ENCODE measurements around the gene CRACR2A. TPM values are rescaled to one million over a fixed set of nuclear protein-coding genes. Genes with fewer than 3 reads are reported as not detected.

Gene CRACR2A
- total and polyA plus RNA-seq, 2 of the 13 experiments (the other 11 are each of a cell fraction or from before 2014, with no cell fraction given), result 0.09 to 0.20 TPM

DNA sequence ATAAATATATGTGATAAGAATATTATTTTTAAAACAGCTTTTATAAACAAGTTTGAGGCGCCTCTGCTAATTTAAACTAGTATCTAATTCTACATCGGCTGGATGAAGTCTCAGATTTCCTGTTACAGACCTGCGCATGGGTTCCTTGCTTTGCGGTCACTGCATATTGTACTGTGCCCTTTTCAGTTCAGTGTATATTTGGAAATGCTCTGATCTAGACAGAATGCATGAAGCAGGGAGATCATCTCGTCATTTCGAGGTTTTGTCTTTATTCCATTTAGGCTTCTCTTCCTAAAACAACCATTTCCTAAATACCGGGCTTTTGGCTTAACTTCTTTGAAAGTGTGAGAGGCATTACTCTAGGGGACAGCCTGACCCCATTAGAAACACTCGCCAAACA, 25.6 kb downstream of the CRACR2A start (continued):
- TF ChIP-seq, protein P1, sequence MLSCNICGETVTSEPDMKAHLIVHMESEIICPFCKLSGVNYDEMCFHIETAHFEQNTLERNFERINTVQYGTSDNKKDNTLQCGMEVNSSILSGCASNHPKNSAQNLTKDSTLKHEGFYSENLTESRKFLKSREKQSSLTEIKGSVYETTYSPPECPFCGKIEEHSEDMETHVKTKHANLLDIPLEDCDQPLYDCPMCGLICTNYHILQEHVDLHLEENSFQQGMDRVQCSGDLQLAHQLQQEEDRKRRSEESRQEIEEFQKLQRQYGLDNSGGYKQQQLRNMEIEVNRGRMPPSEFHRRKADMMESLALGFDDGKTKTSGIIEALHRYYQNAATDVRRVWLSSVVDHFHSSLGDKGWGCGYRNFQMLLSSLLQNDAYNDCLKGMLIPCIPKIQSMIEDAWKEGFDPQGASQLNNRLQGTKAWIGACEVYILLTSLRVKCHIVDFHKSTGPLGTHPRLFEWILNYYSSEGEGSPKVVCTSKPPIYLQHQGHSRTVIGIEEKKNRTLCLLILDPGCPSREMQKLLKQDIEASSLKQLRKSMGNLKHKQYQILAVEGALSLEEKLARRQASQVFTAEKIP (CRISPR knock-in tag; IDR thresholded peaks at IDR 0.05; ENCODE audit: borderline replicate concordance), result no peak

DNA sequence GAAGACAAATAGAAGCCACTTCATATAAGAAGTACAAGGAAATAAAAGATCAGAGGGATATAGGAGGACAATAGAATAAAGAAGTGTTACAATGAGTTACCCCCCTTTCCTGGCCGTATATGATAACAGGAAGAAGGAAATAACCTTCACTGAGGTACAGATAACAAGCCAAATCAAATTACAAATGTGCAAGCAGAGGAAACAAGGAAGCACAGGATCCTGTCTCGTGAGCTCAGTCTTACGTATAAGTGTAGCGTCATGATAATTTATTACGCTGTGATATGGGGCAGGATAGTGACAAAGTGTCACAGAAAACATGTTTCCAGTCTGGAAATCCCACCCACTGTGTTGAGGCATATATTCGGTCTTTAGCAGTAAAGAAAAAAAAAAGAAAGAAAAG, 26.5 kb downstream of the CRACR2A start:
- 54% methylated on average over 6 of the region's 6 CpGs for WGBS (ENCODE audit: low lambda C conversion rate)
- Histone ChIP-seq H3K27me3 (ENCODE audit: control insufficient read depth in 1 of 2, insufficient read depth in 2 of 2, low read length in 2 of 2) (no peaks in the 10 kb centered on the region; a peak in 2 of 5 replicates), H2AFZ (ENCODE audit: low read length) (no peak overlapping the region), H3K9me3 (ENCODE audit: low read length) (peaks cover 14% of the 10 kb centered on the region), H3K27ac (ENCODE audit: extremely low read length, insufficient read depth, low read length) (no peak overlapping the region), H3K4me1 (ENCODE audit: insufficient read depth, low read length) (no peaks in the 10 kb centered on the region), H3K4me2 (ENCODE audit: low read depth, low read length) (no peak overlapping the region), H3K4me3 (replicated peaks in 1 of 3; ENCODE audit: insufficient read depth in 1 of 3, low read depth in 2 of 3, low read length in 3 of 3) (no peak overlapping the region), H3K79me2 (ENCODE audit: insufficient read depth, low read length) (no peaks in the 10 kb centered on the region), H3K36me3 (replicated peaks in 1 of 2; ENCODE audit: control insufficient read depth in 1 of 2, insufficient read depth in 2 of 2, low read length in 2 of 2) (no peaks in the 10 kb centered on the region), H3K9ac (ENCODE audit: insufficient read depth, low read depth, low read length) (no peak overlapping the region), H4K20me1 (ENCODE audit: insufficient read depth, low read length) (no peaks in the 10 kb centered on the region)
- BruUV-seq (replicated peaks), result no TSS peak
- in situ Hi-C loops (cut with HindIII; ENCODE audit: extremely low pct_ligation_motif_present, low pct_unique_long_range_greater_than_20kb) (no loop called here), intact Hi-C loops (cut with micrococcal nuclease; ENCODE audit: unreplicated experiment) (no loop called here)
- ChIA-PET POLR2A (no interaction called here), CTCF (ENCODE audit: low intra/inter-chr PET ratio, low total read pairs) (no interaction called here)
- ATAC-seq (no peak), DNase-seq (ENCODE audit: low spot score) (no peak), FAIRE-seq (no peak)
- TF ChIP-seq, protein P2, sequence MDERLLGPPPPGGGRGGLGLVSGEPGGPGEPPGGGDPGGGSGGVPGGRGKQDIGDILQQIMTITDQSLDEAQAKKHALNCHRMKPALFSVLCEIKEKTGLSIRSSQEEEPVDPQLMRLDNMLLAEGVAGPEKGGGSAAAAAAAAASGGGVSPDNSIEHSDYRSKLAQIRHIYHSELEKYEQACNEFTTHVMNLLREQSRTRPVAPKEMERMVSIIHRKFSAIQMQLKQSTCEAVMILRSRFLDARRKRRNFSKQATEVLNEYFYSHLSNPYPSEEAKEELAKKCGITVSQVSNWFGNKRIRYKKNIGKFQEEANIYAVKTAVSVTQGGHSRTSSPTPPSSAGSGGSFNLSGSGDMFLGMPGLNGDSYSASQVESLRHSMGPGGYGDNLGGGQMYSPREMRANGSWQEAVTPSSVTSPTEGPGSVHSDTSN (CRISPR knock-in tag; IDR thresholded peaks at IDR 0.05), result no peak
- TF ChIP-seq, protein P3, sequence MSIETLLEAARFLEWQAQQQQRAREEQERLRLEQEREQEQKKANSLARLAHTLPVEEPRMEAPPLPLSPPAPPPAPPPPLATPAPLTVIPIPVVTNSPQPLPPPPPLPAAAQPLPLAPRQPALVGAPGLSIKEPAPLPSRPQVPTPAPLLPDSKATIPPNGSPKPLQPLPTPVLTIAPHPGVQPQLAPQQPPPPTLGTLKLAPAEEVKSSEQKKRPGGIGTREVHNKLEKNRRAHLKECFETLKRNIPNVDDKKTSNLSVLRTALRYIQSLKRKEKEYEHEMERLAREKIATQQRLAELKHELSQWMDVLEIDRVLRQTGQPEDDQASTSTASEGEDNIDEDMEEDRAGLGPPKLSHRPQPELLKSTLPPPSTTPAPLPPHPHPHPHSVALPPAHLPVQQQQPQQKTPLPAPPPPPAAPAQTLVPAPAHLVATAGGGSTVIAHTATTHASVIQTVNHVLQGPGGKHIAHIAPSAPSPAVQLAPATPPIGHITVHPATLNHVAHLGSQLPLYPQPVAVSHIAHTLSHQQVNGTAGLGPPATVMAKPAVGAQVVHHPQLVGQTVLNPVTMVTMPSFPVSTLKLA (IDR thresholded peaks at IDR 0.05), result no peak
- TF ChIP-seq ZNF766 (CRISPR knock-in tag; IDR thresholded peaks at IDR 0.05; ENCODE audit: borderline replicate concordance) (no peak), SOX13 (IDR thresholded peaks at IDR 0.05) (no peak), SOX13 (CRISPR knock-in tag; conservative IDR thresholded peaks at IDR 0.05 in 1 of 2, IDR thresholded peaks at IDR 0.05 in 1 of 2) (no peak), ZNF256 (CRISPR knock-in tag; conservative IDR thresholded peaks at IDR 0.05) (no peak), ZNF546 (CRISPR knock-in tag; conservative IDR thresholded peaks at IDR 0.05) (no peak), EZH2 (conservative IDR thresholded peaks at IDR 0.05; ENCODE audit: low read depth, low read length) (no peak), ZKSCAN1 (IDR thresholded peaks at IDR 0.05; ENCODE audit: low read length) (no peak), MED13 (CRISPR knock-in tag; IDR thresholded peaks at IDR 0.05) (no peak), RBM39 (IDR thresholded peaks at IDR 0.05; ENCODE audit: low read depth, low read length, poor library complexity, severe bottlenecking) (no peak), MXI1 (IDR thresholded peaks at IDR 0.05; ENCODE audit: borderline replicate concordance, low read depth, low read length) (no peak), ZFY (CRISPR knock-in tag; IDR thresholded peaks at IDR 0.05) (no peak), CEBPG (CRISPR knock-in tag; IDR thresholded peaks at IDR 0.05) (no peak)
- TF ChIP-seq, protein P4, sequence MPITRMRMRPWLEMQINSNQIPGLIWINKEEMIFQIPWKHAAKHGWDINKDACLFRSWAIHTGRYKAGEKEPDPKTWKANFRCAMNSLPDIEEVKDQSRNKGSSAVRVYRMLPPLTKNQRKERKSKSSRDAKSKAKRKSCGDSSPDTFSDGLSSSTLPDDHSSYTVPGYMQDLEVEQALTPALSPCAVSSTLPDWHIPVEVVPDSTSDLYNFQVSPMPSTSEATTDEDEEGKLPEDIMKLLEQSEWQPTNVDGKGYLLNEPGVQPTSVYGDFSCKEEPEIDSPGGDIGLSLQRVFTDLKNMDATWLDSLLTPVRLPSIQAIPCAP (CRISPR knock-in tag; IDR thresholded peaks at IDR 0.05; ENCODE audit: low read depth), result no peak
- TF ChIP-seq, protein P5, sequence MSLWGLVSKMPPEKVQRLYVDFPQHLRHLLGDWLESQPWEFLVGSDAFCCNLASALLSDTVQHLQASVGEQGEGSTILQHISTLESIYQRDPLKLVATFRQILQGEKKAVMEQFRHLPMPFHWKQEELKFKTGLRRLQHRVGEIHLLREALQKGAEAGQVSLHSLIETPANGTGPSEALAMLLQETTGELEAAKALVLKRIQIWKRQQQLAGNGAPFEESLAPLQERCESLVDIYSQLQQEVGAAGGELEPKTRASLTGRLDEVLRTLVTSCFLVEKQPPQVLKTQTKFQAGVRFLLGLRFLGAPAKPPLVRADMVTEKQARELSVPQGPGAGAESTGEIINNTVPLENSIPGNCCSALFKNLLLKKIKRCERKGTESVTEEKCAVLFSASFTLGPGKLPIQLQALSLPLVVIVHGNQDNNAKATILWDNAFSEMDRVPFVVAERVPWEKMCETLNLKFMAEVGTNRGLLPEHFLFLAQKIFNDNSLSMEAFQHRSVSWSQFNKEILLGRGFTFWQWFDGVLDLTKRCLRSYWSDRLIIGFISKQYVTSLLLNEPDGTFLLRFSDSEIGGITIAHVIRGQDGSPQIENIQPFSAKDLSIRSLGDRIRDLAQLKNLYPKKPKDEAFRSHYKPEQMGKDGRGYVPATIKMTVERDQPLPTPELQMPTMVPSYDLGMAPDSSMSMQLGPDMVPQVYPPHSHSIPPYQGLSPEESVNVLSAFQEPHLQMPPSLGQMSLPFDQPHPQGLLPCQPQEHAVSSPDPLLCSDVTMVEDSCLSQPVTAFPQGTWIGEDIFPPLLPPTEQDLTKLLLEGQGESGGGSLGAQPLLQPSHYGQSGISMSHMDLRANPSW (CRISPR knock-in tag; IDR thresholded peaks at IDR 0.05; ENCODE audit: borderline replicate concordance), result no peak

All from HepG2 (cell line).